Myocyte (in vitro differentiated cells): ENCODE measurements around the gene URGCP. TPM values are rescaled to one million over a fixed set of nuclear protein-coding genes. Genes with fewer than 3 reads are reported as not detected.

Experiments
- DNase-seq: peaks from one replicate; pipeline ENCODE4 v3.0.0-alpha.2; 2012; ENCODE audit warnings: low read depth
- total RNA-seq: library from RNA; depleted of rRNA; stranded (reverse); fragments of >200 nt; gene quantifications from 2 replicates; pipeline ENCODE4 v1.2.3, GENCODE V29; 2014

URGCP gene
- total RNA-seq, 1 donor from 2014 or later, result 41.6 TPM

- DNase-seq, result no peak
Observed at GRCh38 chr7:43876976-43877745, 29.2 kb downstream of the URGCP start.

- no peak for DNase-seq
Observed at GRCh38 chr7:43876241-43876640, 30.2 kb downstream of the URGCP start.

GRCh38 chr7:43873300-43873699, 33.1 kb downstream of the URGCP start:
- peak; percentile 86 for DNase-seq

- DNase-seq, result peak; percentile 96
Observed at GRCh38 chr7:43872406-43873110, 33.8 kb downstream of the URGCP start.

- no peak for DNase-seq
Observed at GRCh38 chr7:43871064-43871463, 35.3 kb downstream of the URGCP start.

- DNase-seq, result no peak
Observed at GRCh38 chr7:43870316-43870715, 36.1 kb downstream of the URGCP start.

GRCh38 chr7:43869867-43870240, 36.5 kb downstream of the URGCP start:
- peak; percentile 93 for DNase-seq

- peak; percentile 99 for DNase-seq
Observed at GRCh38 chr7:43869006-43869866, 37.2 kb downstream of the URGCP start, which contains the start of gene MRPS24. Gene MRPS24, minus strand, starts transcription at chr7:43869517. Its CDS starts 22 bp downstream, at chr7:43869495.

- DNase-seq, result no peak
Observed at GRCh38 chr7:43868681-43869005, 37.8 kb downstream of the URGCP start.

- DNase-seq, result no peak
Observed at GRCh38 chr7:43868181-43868580, 38.2 kb downstream of the URGCP start.

GRCh38 chr7:43865277-43865676, 41.1 kb downstream of the URGCP start:
- no peak for DNase-seq

GRCh38 chr7:43864126-43864525, 42.3 kb downstream of the URGCP start:
- no peak for DNase-seq

- no peak for DNase-seq
Observed at GRCh38 chr7:43856996-43857395, 49.4 kb downstream of the URGCP start.

- DNase-seq, result no peak
Observed at GRCh38 chr7:43856316-43856715, 50.1 kb downstream of the URGCP start.

GRCh38 chr7:43855176-43855575, 51.2 kb downstream of the URGCP start:
- no peak for DNase-seq

GRCh38 chr7:43851805-43852204, 54.6 kb downstream of the URGCP start:
- no peak for DNase-seq

- peak; percentile 53 for DNase-seq
Observed at GRCh38 chr7:43850348-43851116, 55.9 kb downstream of the URGCP start.

GRCh38 chr7:43849047-43849446, 57.3 kb downstream of the URGCP start:
- peak; percentile 49 for DNase-seq

GRCh38 chr7:43847496-43847895, 58.9 kb downstream of the URGCP start:
- no peak for DNase-seq

- DNase-seq, result no peak
Observed at GRCh38 chr7:43844662-43845061, 61.7 kb downstream of the URGCP start.

GRCh38 chr7:43844257-43844656, 62.1 kb downstream of the URGCP start:
- no peak for DNase-seq
